Endothelial cell of umbilical vein (primary cell): Measurements from ENCODE around the gene GZF1. TPM values are rescaled to one million over a fixed set of nuclear protein-coding genes. Genes with fewer than 3 reads are reported as not detected.

Experiments used
- BruUV-seq: library from RNA; stranded (reverse); fragments of 400-500 nt; replicated peaks from 2 replicates; lab custom pipeline; 2021; lab: Mats Ljungman, UMichigan
- CTCF ChIA-PET: fragments of 300-600, 350-600 bp; sonication (Branson Sonifier 250); formaldehyde crosslinking; loops from one replicate; lab custom pipeline; 2021; ENCODE audit warnings: antibody characterized with exemption, inconsistent platforms; lab: Charles Lee
- POLR2A ChIA-PET: fragments of 300-600, 350-600 bp; sonication (Branson Sonifier 250); formaldehyde crosslinking; loops from one replicate; lab custom pipeline; 2021; ENCODE audit warnings: antibody characterized with exemption, inconsistent platforms; lab: Charles Lee
- DNase-seq: peaks from one replicate; pipeline ENCODE4 v3.0.0-alpha.2; 2011; ENCODE audit warnings: low read depth, low spot score
- FAIRE-seq: peaks from 2 replicates; lab custom pipeline; 2011; peaks lifted over from hg19 to GRCh38; lab: Jason Lieb, UNC
- H2AFZ ChIP-seq: 2 replicates; pipeline ENCODE4 v1.6.0; 2012; ENCODE audit warnings: low read depth, low read length, control low read depth, inconsistent platforms
- H3K27ac ChIP-seq: 2 replicates; pipeline ENCODE4 v1.5.1; 2011; ENCODE audit warnings: low read depth, mild to moderate bottlenecking, control low read depth, low read length, moderate library complexity; ENCODE audit not compliant: insufficient read depth
- H3K27me3 ChIP-seq, 2 experiments: 2 replicates each; pipeline versions ENCODE4 v1.6.0 to v1.6.1; 2011; ENCODE audit warnings: low read length in 2 of 2, mixed read lengths in 1 of 2; ENCODE audit not compliant: control insufficient read depth in 2 of 2, insufficient read depth in 2 of 2
- H3K36me3 ChIP-seq, 2 experiments: 2 replicates in 1 of 2; 3 replicates in 1 of 2; pipeline ENCODE4 v1.5.1; 2011; ENCODE audit warnings: low read length in 2 of 2, mild to moderate bottlenecking in 1 of 2, moderate library complexity in 1 of 2; ENCODE audit not compliant: control insufficient read depth in 2 of 2, insufficient read depth in 2 of 2; ENCODE audit errors: extremely low read depth in 1 of 2
- H3K4me1 ChIP-seq: 3 replicates; pipeline ENCODE4 v1.5.1; 2011; ENCODE audit warnings: mild to moderate bottlenecking, low read length; ENCODE audit not compliant: control insufficient read depth, insufficient read depth; ENCODE audit errors: extremely low read depth
- H3K4me2 ChIP-seq: 2 replicates; pipeline ENCODE4 v1.6.1; 2011; ENCODE audit warnings: low read length, control low read depth, mixed read lengths; ENCODE audit not compliant: insufficient read depth
- H3K4me3 ChIP-seq, 3 experiments: fragments of 200-600 bp in 1 of 3; sonication (generic), shearing (Covaris generic) in 1 of 3; replicated peaks in 1 of 3; 2 replicates each; pipeline ENCODE4 v1.5.1; 2011 to 2016; ENCODE audit warnings: control low read depth in 3 of 3, low read length in 3 of 3, mild to moderate bottlenecking in 2 of 3, inconsistent platforms in 1 of 3, low read depth in 1 of 3, moderate library complexity in 1 of 3; ENCODE audit not compliant: insufficient read depth in 1 of 3
- H3K79me2 ChIP-seq: 2 replicates; pipeline ENCODE4 v1.6.0; 2012; ENCODE audit warnings: low read length, inconsistent platforms; ENCODE audit not compliant: control insufficient read depth, insufficient read depth
- H3K9ac ChIP-seq: replicated peaks from 2 replicates; pipeline ENCODE3; 2011; ENCODE audit warnings: low read length, control low read depth; ENCODE audit not compliant: insufficient read depth; ENCODE audit errors: extremely low read depth
- H3K9me1 ChIP-seq: replicated peaks from 3 replicates; pipeline ENCODE4 v1.6.0; 2011; ENCODE audit warnings: mild to moderate bottlenecking, low read length; ENCODE audit not compliant: control insufficient read depth, insufficient read depth; ENCODE audit errors: extremely low read depth
- H3K9me3 ChIP-seq: replicated peaks from 2 replicates; pipeline ENCODE4 v1.5.1; 2012; ENCODE audit warnings: low read length, inconsistent platforms; ENCODE audit not compliant: control insufficient read depth, insufficient read depth
- H4K20me1 ChIP-seq: replicated peaks from 2 replicates; pipeline ENCODE3; 2011; ENCODE audit warnings: mild to moderate bottlenecking, low read length; ENCODE audit not compliant: control insufficient read depth, insufficient read depth; ENCODE audit errors: extremely low read depth
- CTCF ChIP-seq, 2 donors: IDR thresholded peaks; 1 replicate in 1 of 2; 2 replicates in 1 of 2; pipeline ENCODE4 v1.5.1; 2011; ENCODE audit warnings: low read length in 2 of 2, mild to moderate bottlenecking in 2 of 2, moderate library complexity in 2 of 2, control low read depth in 1 of 2, inconsistent platforms in 1 of 2, low read depth in 1 of 2; ENCODE audit not compliant: insufficient read depth in 1 of 2; ENCODE audit errors: extremely low read depth in 1 of 2
- FOS ChIP-seq: IDR thresholded peaks from 2 replicates; pipeline ENCODE4 v1.6.1; 2011; ENCODE audit warnings: mild to moderate bottlenecking, low read length, moderate library complexity, borderline replicate concordance; ENCODE audit not compliant: insufficient read depth
- GATA2 ChIP-seq: IDR thresholded peaks from 2 replicates; pipeline ENCODE4 v1.7.0; 2011; ENCODE audit warnings: low read depth, mild to moderate bottlenecking, moderate library complexity, mixed read lengths, low read length; ENCODE audit not compliant: insufficient read length, insufficient read depth
- POLR2A ChIP-seq: IDR thresholded peaks from 2 replicates; pipeline ENCODE4 v1.6.1; 2012; ENCODE audit warnings: low read depth, mild to moderate bottlenecking, control low read depth, low read length
- dilution Hi-C: fragments of 300-500 bp; cut with MboI; formaldehyde crosslinking; loops from one replicate; pipeline ENCODE4 v1.15.0; 2019; ENCODE audit warnings: low sequenced_read_pairs; ENCODE audit not compliant: extremely low pct_ligation_motif_present
- intact Hi-C: fragments of 100-400 bp; cut with micrococcal nuclease; formaldehyde crosslinking; loops from one replicate; pipeline ENCODE4 v1.10.0; 2022
- polyA plus RNA-seq, 4 experiments: library from polyadenylated mRNA; depleted of rRNA in 3 of 4; stranded (reverse) in 3 of 4; unstranded in 1 of 4; fragments of >200 nt; gene quantifications; 2 replicates each; pipeline versions ENCODE4 v1.2.1 to v1.2.3, GENCODE V29; 2011 to 2012; ENCODE audit warnings: missing spikeins in 1 of 4
- total RNA-seq: library from RNA; stranded (reverse); gene quantifications from 2 replicates; pipeline ENCODE4 v1.2.3, GENCODE V29; 2021

Gene GZF1
- total and polyA plus RNA-seq, 2 donors (not counting 3 experiments of a cell fraction or from before 2014, with no cell fraction given) = 9.7 to 10.0 TPM

DNA sequence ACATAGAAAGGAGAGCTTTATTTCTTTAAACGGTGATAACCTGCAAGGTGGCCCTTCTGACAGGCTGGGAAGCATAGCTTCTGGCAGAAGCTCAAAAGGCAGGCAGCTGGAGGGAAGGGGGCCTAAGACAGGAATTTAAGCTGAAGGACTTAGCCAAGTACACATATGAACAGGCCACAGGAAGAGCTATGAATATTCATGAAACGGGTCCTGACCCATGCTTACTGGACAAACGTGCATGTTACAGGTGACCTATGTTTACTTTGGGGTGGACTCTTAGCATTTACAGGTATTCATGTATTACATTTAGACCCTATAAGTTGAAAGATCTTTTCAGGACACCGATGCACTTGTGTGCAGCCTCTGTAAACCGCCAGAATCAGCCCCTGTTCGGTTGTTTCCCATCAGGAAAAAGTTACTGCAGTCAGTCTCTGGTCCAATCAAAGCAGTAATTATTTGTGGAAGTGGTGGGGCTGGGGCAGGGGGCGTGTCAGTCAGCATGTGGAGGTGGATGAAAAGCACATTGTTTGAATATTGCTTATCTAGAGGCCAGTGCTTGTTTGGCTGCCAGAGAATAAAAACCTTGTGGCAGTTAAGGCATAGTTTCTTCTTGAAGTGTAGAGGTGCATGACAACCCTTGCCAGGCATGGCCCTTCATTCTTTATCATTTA is 2.9 kb upstream of the GZF1 start:
- Histone ChIP-seq H3K27ac (no peak overlapping the region), H3K4me3 (no peak overlapping the region), H3K79me2 (peaks cover 22% of the 10 kb centered on the region), H4K20me1 (no peaks in the 10 kb centered on the region), H2AFZ (no peak overlapping the region), H3K27me3 (no peaks in the 10 kb centered on the region), H3K9me3 (no peaks in the 10 kb centered on the region), H3K4me1 (peaks cover 32% of the 10 kb centered on the region), H3K9me1 (no peaks in the 10 kb centered on the region), H3K9ac (no peak overlapping the region), H3K36me3 (peaks cover 4 to 10% of the 10 kb centered on the region in 2 experiments), H3K4me2 (no peak overlapping the region)
- no peak for FAIRE-seq
- ChIA-PET CTCF (interaction anchor here (1.1 to 3.3 kb wide), 3 partner anchors 9 to 667 kb away, joined by 3 to 40 read pairs (median 5); partner anchors contain the start of genes NAPB and NXT1), POLR2A (interaction anchor here (1.3 to 1.4 kb wide), 2 partner anchors 61 to 273 kb away, joined by 3 to 6 read pairs; partner anchors contain the start of gene CD93)
- no TSS peak for BruUV-seq
- TF ChIP-seq FOS (no peak), GATA2 (no peak), POLR2A (no peak), CTCF (IDR thresholded peaks at IDR 0.05; ENCODE audit: extremely low read depth in 1 of 2, insufficient read depth in 1 of 2, low read depth in 1 of 2, low read length in 2 of 2) (no peak)
- dilution Hi-C loops (no loop called here), intact Hi-C loops (loop anchor here (1.0 to 5.0 kb wide), 2 partner anchors 9 to 212 kb away; partner anchors contain the start of gene NXT1)
- DNase-seq = no peak
